Adrenal gland (tissue), 5 donors: ENCODE results near the gene TMEM132C.

Experiments used
- POLR2A ChIP-seq, 2 donors: fragments of 450-650 bp; IDR thresholded peaks; one replicate each; pipeline ENCODE4 v1.6.1; 2017; ENCODE audit warnings: antibody characterized with exemption in 2 of 2, mild to moderate bottlenecking in 2 of 2, moderate library complexity in 1 of 2
- TF ChIP-seq, protein P1 (sequence below), 6 experiments: fragments of 450-650 bp in 4 of 6; fragments of 200-600 bp in 2 of 6; sonication (generic) in 1 of 6; IDR thresholded peaks; 1 replicate in 5 of 6; 2 replicates in 1 of 6; pipeline versions ENCODE4 v1.5.1 to v1.8.0; 2016 to 2021; ENCODE audit warnings: antibody characterized with exemption in 6 of 6, mild to moderate bottlenecking in 2 of 6, moderate library complexity in 1 of 6
- donor health status: DM: no; HTN: no; CAD: no.

DNA sequence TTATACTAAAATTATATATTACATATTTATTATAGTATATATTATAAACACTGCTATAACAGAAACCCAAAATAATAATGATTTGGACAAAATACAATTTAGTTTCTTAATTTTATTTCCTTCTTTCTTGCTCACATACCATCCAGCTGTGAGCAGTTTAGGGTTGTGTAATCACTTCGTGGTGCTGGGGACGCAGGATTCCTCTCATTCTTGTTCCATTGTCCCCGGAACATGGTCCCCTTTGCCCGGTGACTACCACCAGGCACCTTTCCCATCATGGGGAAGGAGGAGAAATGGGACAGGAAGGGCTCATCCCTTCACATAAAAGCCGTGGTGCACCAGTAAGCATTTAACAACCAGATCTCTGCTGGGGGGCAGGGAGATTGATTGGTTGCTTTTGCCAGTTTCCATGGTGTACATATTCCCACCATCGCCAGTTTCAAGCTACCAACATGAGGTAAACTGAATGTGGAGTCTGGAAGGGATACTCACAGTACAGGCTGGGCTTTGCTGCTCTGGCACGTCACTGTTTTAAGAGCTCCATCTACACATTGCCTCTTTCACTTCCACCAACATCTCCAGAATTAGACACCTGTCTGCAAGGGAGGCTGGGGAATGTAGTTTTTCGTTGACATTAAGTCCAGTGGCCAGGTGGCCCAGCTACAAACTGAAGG, 191.5 kb downstream of the TMEM132C start:
- TF ChIP-seq, protein P1, sequence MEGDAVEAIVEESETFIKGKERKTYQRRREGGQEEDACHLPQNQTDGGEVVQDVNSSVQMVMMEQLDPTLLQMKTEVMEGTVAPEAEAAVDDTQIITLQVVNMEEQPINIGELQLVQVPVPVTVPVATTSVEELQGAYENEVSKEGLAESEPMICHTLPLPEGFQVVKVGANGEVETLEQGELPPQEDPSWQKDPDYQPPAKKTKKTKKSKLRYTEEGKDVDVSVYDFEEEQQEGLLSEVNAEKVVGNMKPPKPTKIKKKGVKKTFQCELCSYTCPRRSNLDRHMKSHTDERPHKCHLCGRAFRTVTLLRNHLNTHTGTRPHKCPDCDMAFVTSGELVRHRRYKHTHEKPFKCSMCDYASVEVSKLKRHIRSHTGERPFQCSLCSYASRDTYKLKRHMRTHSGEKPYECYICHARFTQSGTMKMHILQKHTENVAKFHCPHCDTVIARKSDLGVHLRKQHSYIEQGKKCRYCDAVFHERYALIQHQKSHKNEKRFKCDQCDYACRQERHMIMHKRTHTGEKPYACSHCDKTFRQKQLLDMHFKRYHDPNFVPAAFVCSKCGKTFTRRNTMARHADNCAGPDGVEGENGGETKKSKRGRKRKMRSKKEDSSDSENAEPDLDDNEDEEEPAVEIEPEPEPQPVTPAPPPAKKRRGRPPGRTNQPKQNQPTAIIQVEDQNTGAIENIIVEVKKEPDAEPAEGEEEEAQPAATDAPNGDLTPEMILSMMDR (IDR thresholded peaks at IDR 0.05), result no peak
- TF ChIP-seq POLR2A (IDR thresholded peaks at IDR 0.05), result no peak
